Ishikawa (cell line): ENCODE results near the gene ACADVL.

Experiments used
- CEBPB ChIP-seq: IDR thresholded peaks from 2 replicates; pipeline ENCODE4 v1.6.1; 2012
- CREB1 ChIP-seq: IDR thresholded peaks from 2 replicates; pipeline ENCODE4 v1.6.1; 2012; ENCODE audit warnings: low read depth
- EGR1 ChIP-seq: IDR thresholded peaks from 2 replicates; pipeline ENCODE4 v1.6.1; 2012
- EP300 ChIP-seq: IDR thresholded peaks from 2 replicates; pipeline ENCODE4 v1.6.1; 2012; ENCODE audit warnings: borderline replicate concordance
- FOXM1 ChIP-seq: IDR thresholded peaks from 2 replicates; pipeline ENCODE4 v1.6.1; 2012; ENCODE audit warnings: low read depth, borderline replicate concordance
- MAX ChIP-seq: IDR thresholded peaks from 2 replicates; pipeline ENCODE4 v1.6.1; 2012
- NFIC ChIP-seq: IDR thresholded peaks from 2 replicates; pipeline ENCODE4 v1.6.1; 2012
- RAD21 ChIP-seq: IDR thresholded peaks from 2 replicates; pipeline ENCODE4 v1.6.1; 2012; ENCODE audit warnings: low read depth
- REST ChIP-seq: IDR thresholded peaks from 2 replicates; pipeline ENCODE4 v1.6.1; 2012; ENCODE audit warnings: low read depth, mild to moderate bottlenecking
- TAF1 ChIP-seq: IDR thresholded peaks from 2 replicates; pipeline ENCODE4 v1.6.1; 2012; ENCODE audit warnings: low read depth, mild to moderate bottlenecking

GRCh38 chr17:7217113-7217987 is 2.4 kb upstream of the ACADVL start:
- no peak for TF ChIP-seq TAF1
- TF ChIP-seq NFIC: no peak
- TF ChIP-seq CREB1: no peak
- TF ChIP-seq RAD21: no peak
- no peak for TF ChIP-seq EP300
- TF ChIP-seq REST: no peak
- TF ChIP-seq MAX: no peak
- TF ChIP-seq CEBPB: no peak
- no peak for TF ChIP-seq EGR1
- no peak for TF ChIP-seq FOXM1
